ENCODE measurements around the gene NUS1. TPM values are rescaled to one million over a fixed set of nuclear protein-coding genes. Genes with fewer than 3 reads are reported as not detected.
"Not testable (repeated sequence)": the region's sequence is repeated elsewhere in the genome, so short reads cannot be mapped to it uniquely, and the experiment has no call there.

Gene NUS1
- total RNA-seq, 4 donors from 2014 or later: 13.1 to 19.0 (median 17.1) TPM

- TF ChIP-seq POLR2A (IDR thresholded peaks at IDR 0.05): no peak
- TF ChIP-seq CTCF (IDR thresholded peaks at IDR 0.05): no peak
- no peaks in the 10 kb centered on the region for H3K36me3 ChIP-seq
- H3K4me3 ChIP-seq: no peak overlapping the region
- no peaks in the 10 kb centered on the region for H3K9me3 ChIP-seq
- H3K27ac ChIP-seq: no peak overlapping the region
- DNase-seq: no peak
- no peaks in the 10 kb centered on the region for H3K27me3 ChIP-seq
- no peaks in the 10 kb centered on the region for H3K4me1 ChIP-seq
Observed at GRCh38 chr6:117733341-117733740, 58.1 kb downstream of the NUS1 start.

- H3K9me3 ChIP-seq: peaks cover 0 to 5% (median 0%) of the 10 kb centered on the region in 4 donors
- no peak overlapping the region for H3K4me3 ChIP-seq
- no peak overlapping the region for H3K27ac ChIP-seq
- H3K36me3 ChIP-seq: no peaks in the 10 kb centered on the region
- H3K4me1 ChIP-seq: no peaks in the 10 kb centered on the region
- no peak for DNase-seq
- no peak for TF ChIP-seq POLR2A (IDR thresholded peaks at IDR 0.05)
- no peak for TF ChIP-seq CTCF (IDR thresholded peaks at IDR 0.05)
- no peaks in the 10 kb centered on the region for H3K27me3 ChIP-seq
Observed at GRCh38 chr6:117739869-117740268, 64.6 kb downstream of the NUS1 start.

- H3K4me1 ChIP-seq: no peaks in the 10 kb centered on the region
- DNase-seq: no peak
- no peak overlapping the region for H3K27ac ChIP-seq
- H3K4me3 ChIP-seq: no peak overlapping the region
- peaks cover 0 to 5% (median 0%) of the 10 kb centered on the region in 4 donors for H3K9me3 ChIP-seq
- no peaks in the 10 kb centered on the region for H3K27me3 ChIP-seq
- no peaks in the 10 kb centered on the region for H3K36me3 ChIP-seq
- TF ChIP-seq POLR2A (IDR thresholded peaks at IDR 0.05) (no peak), CTCF (IDR thresholded peaks at IDR 0.05) (no peak)
Observed at GRCh38 chr6:117740605-117741004, 65.3 kb downstream of the NUS1 start.

GRCh38 chr6:117750675-117751074, 75.4 kb downstream of the NUS1 start:
- not testable (repeated sequence) for H3K4me3 ChIP-seq, H3K9me3 ChIP-seq, H3K36me3 ChIP-seq, H3K27ac ChIP-seq, H3K4me1 ChIP-seq, DNase-seq, H3K27me3 ChIP-seq

Other genes with a start within 250 kb of the NUS1 start
- under 1 TPM in 3 of 4 donors, not detected in 1; 0.18 to 0.94 (median 0.47) TPM for gene ROS1, start 249.5 kb upstream of the NUS1 start, total RNA-seq
- gene DCBLD1, start 192.8 kb upstream of the NUS1 start, total RNA-seq: 10 to 100 TPM; 19.8 to 35.0 (median 27.8) TPM
- 10 to 100 TPM; 16.6 to 23.9 (median 18.4) TPM for gene GOPC, start 73.0 kb upstream of the NUS1 start, total RNA-seq
- gene SLC35F1, start 231.8 kb downstream of the NUS1 start, total RNA-seq: under 1 TPM in 3 of 4 donors, not detected in 1; 0.28 to 0.53 (median 0.40) TPM

Measured in Peyer's patch (tissue), 4 donors.